ENCODE measurements around the gene CABLES1. TPM values are rescaled to one million over a fixed set of nuclear protein-coding genes. Genes with fewer than 3 reads are reported as not detected.

CABLES1 gene
- total and polyA plus RNA-seq, 3 experiments from 2014 or later: 0.30 to 8.9 (median 8.0) TPM

DNA sequence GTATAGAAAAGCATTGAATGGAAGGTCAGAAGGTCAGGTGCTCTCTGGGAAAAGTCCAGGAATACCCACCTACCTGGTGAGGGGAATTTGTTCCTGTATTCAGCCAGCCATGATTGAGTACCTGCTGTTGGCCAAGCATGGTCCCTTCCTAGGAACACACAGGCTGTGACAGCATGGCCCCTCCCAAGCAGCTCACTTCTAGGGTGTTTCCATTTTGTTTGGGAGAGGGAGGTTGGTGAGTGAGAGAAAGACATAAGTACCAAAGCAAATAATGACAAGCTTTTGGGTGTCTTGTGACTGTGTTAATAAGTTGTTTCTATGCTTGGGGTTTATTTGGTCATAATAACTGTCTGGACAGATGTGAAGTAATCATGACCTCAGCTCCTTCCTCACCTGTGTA is 46.3 kb downstream of the CABLES1 start:
- peaks cover 8 to 16% of the 10 kb centered on the region in 2 donors for H3K27me3 Mint-ChIP-seq
- Histone ChIP-seq H3K36me3 (ENCODE audit: insufficient read depth, low read length) (no peaks in the 10 kb centered on the region), H3K27ac (ENCODE audit: low read depth, low read length) (no peak overlapping the region), H3K4me1 (ENCODE audit: insufficient read depth, low read length) (no peaks in the 10 kb centered on the region), H3K27me3 (ENCODE audit: insufficient read depth, low read length, poor library complexity, severe bottlenecking) (no peaks in the 10 kb centered on the region), H3K4me3 (ENCODE audit: low read length) (no peak overlapping the region), H3K9me3 (ENCODE audit: low read length) (no peaks in the 10 kb centered on the region)
- ChIA-PET CTCF (interaction anchor here (0.9 kb wide), 1 partner anchor 50 kb away, joined by 3 read pairs; no protein-coding TSS in a partner anchor), POLR2A (no interaction called here)
- no peak for DNase-seq
- H3K36me3 Mint-ChIP-seq: no peaks in the 10 kb centered on the region
- peaks cover 3 to 5% (median 4%) of the 10 kb centered on the region in 3 donors for H3K4me1 Mint-ChIP-seq
- no peak overlapping the region for H3K27ac Mint-ChIP-seq
- no peaks in the 10 kb centered on the region for H3K9me3 Mint-ChIP-seq
- H3K4me3 Mint-ChIP-seq: no peak overlapping the region

DNA sequence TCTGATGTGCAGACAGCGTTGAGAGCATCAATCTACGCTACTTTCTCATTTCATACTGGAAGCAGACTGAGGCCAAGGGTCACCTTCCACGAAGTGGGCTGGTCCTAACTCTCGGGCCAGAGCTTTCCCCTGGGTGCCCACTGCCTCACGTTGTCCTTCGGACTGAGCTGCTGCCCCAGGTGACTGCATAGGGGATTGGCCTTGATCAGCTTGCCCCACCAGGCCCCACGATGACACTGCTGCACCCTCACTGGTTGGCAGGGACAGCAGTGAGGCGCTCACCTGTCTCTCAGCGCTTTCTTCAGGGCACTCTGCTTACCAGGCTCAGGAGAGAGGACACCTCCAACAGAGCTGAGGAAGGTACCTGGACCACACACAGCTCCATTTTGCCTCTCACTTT is 47.3 kb downstream of the CABLES1 start:
- Mint-ChIP-seq H3K27ac (no peak overlapping the region), H3K4me1 (peaks cover 3 to 5% (median 4%) of the 10 kb centered on the region in 3 donors)
- no peak overlapping the region for H3K4me3 ChIP-seq (ENCODE audit: low read length)

DNA sequence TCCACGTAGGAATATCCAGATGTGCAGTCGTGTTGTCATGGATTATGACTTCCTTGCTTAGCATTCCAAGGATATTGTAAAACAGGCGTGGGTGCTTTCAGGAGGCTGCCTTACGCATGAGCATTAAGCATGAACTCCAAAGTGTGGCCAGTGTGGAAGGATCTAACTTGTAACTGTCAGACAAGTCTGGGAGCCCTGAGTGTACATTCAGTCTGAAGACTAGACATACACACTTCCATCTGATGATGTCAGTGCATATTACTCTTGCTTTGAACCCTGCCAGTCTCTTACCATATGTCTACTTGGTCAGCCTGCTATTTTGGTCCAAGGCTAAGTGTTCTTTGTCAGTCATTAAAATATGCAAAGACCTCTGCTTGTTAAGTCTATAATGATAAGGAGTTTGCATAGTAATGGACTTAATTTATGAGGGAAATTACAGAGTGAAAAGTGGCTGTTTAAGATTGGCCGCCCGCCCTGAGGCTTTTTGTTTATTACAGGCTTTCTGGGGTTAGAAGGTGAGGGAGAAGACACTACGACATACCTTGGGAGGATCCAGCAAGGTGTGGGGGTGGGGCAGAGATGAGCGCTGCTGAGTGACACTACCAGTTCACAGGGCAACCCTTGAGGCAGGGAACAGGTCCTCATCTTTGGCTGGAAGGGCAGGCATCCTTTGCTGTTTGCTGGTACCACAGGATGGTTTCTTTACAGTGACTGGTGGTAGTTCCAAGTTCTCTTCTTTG is 48.3 kb downstream of the CABLES1 start:
- Histone ChIP-seq H3K36me3 (ENCODE audit: insufficient read depth, low read length) (no peaks in the 10 kb centered on the region), H3K27me3 (ENCODE audit: insufficient read depth, low read length, poor library complexity, severe bottlenecking) (no peaks in the 10 kb centered on the region), H3K9me3 (ENCODE audit: low read length) (no peaks in the 10 kb centered on the region), H3K27ac (ENCODE audit: low read depth, low read length) (no peak overlapping the region), H3K4me3 (ENCODE audit: low read length) (no peak overlapping the region), H3K4me1 (ENCODE audit: insufficient read depth, low read length) (no peaks in the 10 kb centered on the region)
- Mint-ChIP-seq H3K27me3 (peaks cover 1 to 5% of the 10 kb centered on the region in 2 donors), H3K36me3 (no peaks in the 10 kb centered on the region), H3K27ac (no peak overlapping the region), H3K4me3 (no peak overlapping the region), H3K4me1 (peaks cover 3 to 5% (median 4%) of the 10 kb centered on the region in 3 donors), H3K9me3 (no peaks in the 10 kb centered on the region)
- no peak for DNase-seq
- ChIA-PET CTCF (no interaction called here), POLR2A (no interaction called here)

More for the DNA sequence above, 47.3 kb downstream of the CABLES1 start:
- H3K9me3 ChIP-seq (ENCODE audit: low read length): no peaks in the 10 kb centered on the region
- H3K9me3 Mint-ChIP-seq: no peaks in the 10 kb centered on the region
- no peaks in the 10 kb centered on the region for H3K4me1 ChIP-seq (ENCODE audit: insufficient read depth, low read length)
- ChIA-PET CTCF (no interaction called here), POLR2A (no interaction called here)
- DNase-seq: no peak
- no peaks in the 10 kb centered on the region for H3K36me3 ChIP-seq (ENCODE audit: insufficient read depth, low read length)
- no peaks in the 10 kb centered on the region for H3K27me3 ChIP-seq (ENCODE audit: insufficient read depth, low read length, poor library complexity, severe bottlenecking)
- peaks cover 5 to 15% of the 10 kb centered on the region in 2 donors for H3K27me3 Mint-ChIP-seq
- H3K36me3 Mint-ChIP-seq: no peaks in the 10 kb centered on the region
- H3K4me3 Mint-ChIP-seq: no peak overlapping the region
- no peak overlapping the region for H3K27ac ChIP-seq (ENCODE audit: low read depth, low read length)

DNA sequence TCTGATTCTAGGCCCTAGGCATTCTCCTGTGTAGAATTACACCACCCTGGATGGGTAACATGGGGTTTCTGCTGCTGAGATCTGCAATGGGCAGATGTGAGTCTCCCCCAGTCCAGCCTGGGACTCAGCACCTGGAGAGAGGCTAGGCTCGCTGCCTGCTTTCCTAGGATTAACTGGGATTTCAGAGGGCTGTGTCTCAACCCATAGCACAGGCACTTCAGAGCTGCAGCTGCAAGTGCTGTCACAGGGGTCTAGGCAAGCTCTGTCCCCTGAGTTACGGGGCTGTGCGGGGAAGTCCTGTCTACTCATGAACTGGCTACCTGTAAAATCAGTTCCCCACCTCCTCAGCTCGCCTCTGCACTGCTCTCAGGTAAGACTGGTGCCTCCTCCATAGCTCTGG is 51.5 kb downstream of the CABLES1 start:
- peaks cover under 1 to 1% (median 1%) of the 10 kb centered on the region in 3 donors for H3K4me1 Mint-ChIP-seq
- H3K9me3 ChIP-seq (ENCODE audit: low read length): no peaks in the 10 kb centered on the region
- H3K27me3 ChIP-seq (ENCODE audit: insufficient read depth, low read length, poor library complexity, severe bottlenecking): no peaks in the 10 kb centered on the region
- no peak for DNase-seq
- H3K4me3 Mint-ChIP-seq: no peak overlapping the region
- no peaks in the 10 kb centered on the region for H3K4me1 ChIP-seq (ENCODE audit: insufficient read depth, low read length)
- ChIA-PET POLR2A (no interaction called here), CTCF (no interaction called here)
- H3K36me3 ChIP-seq (ENCODE audit: insufficient read depth, low read length): no peaks in the 10 kb centered on the region
- H3K4me3 ChIP-seq (ENCODE audit: low read length): no peak overlapping the region
- no peaks in the 10 kb centered on the region for H3K9me3 Mint-ChIP-seq
- H3K27me3 Mint-ChIP-seq: no peaks in the 10 kb centered on the region
- no peak overlapping the region for H3K27ac ChIP-seq (ENCODE audit: low read depth, low read length)
- H3K36me3 Mint-ChIP-seq: no peaks in the 10 kb centered on the region
- no peak overlapping the region for H3K27ac Mint-ChIP-seq

DNA sequence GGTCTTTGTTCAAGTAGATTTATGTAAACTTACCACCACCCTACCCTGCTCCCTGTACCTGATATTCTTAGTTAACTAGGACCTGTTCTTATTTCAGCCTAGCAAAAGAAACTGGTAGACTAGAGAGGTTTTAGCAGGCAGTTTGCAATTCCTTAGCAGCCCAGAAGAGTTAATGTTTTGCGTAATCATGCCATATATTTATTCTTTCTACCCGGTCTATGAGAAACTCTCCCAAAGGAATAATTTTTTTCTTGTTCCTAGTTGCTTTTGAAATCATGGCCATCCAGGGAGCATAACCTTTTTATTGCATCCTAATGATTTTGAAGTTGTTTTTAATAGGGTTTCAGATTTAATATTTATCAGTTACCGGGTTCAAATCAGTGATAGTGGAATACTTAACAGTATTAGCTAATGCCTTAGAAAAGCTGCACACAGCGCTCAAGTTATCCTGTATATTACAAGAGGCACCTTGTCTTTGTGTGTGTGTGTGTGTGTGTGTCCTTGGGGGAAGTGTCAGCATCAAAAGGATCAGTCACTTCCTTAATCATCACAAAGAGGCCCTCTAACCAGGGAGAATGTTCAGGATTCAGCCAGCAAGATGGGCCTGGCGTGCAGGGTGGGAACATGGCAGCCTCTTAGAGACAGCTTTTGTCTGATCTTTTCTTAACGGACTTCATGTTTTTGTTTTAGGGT is 52.9 kb downstream of the CABLES1 start:
- POLR2A ChIA-PET: no interaction called here
- CTCF ChIA-PET: no interaction called here
- Histone ChIP-seq H3K4me1 (ENCODE audit: insufficient read depth, low read length) (no peaks in the 10 kb centered on the region), H3K27me3 (ENCODE audit: insufficient read depth, low read length, poor library complexity, severe bottlenecking) (no peaks in the 10 kb centered on the region), H3K9me3 (ENCODE audit: low read length) (no peaks in the 10 kb centered on the region), H3K4me3 (ENCODE audit: low read length) (no peak overlapping the region), H3K27ac (ENCODE audit: low read depth, low read length) (no peak overlapping the region), H3K36me3 (ENCODE audit: insufficient read depth, low read length) (no peaks in the 10 kb centered on the region)
- H3K4me1 Mint-ChIP-seq: peaks cover 5% of the 10 kb centered on the region in 3 donors
- DNase-seq: no peak
- H3K36me3 Mint-ChIP-seq: no peaks in the 10 kb centered on the region
- no peaks in the 10 kb centered on the region for H3K27me3 Mint-ChIP-seq
- H3K4me3 Mint-ChIP-seq: no peak overlapping the region
- H3K27ac Mint-ChIP-seq: no peak overlapping the region
- no peaks in the 10 kb centered on the region for H3K9me3 Mint-ChIP-seq

DNA sequence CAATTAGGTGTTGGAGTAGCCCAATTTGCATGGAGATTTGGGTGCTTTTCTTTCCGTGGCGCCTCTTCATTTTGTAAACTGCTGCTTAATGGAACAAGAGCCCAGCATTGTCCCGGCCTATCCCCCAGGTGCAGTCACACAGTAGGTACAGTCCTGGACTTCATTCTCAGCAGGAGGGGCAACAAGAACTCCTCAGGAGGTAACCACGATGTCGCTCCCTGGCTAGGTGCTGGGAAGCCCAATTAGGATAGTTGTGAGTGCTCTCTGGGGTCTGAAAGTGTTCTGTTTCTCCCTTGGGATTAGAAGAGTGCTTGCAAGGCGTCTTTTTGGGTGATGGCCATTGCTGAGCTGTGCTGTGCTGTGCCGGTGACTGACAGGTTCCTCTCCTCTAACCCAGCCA is 53.8 kb downstream of the CABLES1 start:
- POLR2A ChIA-PET: no interaction called here
- Mint-ChIP-seq H3K27ac (no peak overlapping the region), H3K9me3 (no peaks in the 10 kb centered on the region), H3K4me1 (peaks cover 5% of the 10 kb centered on the region in 3 donors), H3K4me3 (no peak overlapping the region), H3K36me3 (no peaks in the 10 kb centered on the region), H3K27me3 (no peaks in the 10 kb centered on the region)
- Histone ChIP-seq H3K27me3 (ENCODE audit: insufficient read depth, low read length, poor library complexity, severe bottlenecking) (no peaks in the 10 kb centered on the region), H3K4me1 (ENCODE audit: insufficient read depth, low read length) (no peaks in the 10 kb centered on the region), H3K9me3 (ENCODE audit: low read length) (no peaks in the 10 kb centered on the region), H3K27ac (ENCODE audit: low read depth, low read length) (no peak overlapping the region), H3K36me3 (ENCODE audit: insufficient read depth, low read length) (no peaks in the 10 kb centered on the region), H3K4me3 (ENCODE audit: low read length) (no peak overlapping the region)
- DNase-seq: no peak
- CTCF ChIA-PET: no interaction called here

DNA sequence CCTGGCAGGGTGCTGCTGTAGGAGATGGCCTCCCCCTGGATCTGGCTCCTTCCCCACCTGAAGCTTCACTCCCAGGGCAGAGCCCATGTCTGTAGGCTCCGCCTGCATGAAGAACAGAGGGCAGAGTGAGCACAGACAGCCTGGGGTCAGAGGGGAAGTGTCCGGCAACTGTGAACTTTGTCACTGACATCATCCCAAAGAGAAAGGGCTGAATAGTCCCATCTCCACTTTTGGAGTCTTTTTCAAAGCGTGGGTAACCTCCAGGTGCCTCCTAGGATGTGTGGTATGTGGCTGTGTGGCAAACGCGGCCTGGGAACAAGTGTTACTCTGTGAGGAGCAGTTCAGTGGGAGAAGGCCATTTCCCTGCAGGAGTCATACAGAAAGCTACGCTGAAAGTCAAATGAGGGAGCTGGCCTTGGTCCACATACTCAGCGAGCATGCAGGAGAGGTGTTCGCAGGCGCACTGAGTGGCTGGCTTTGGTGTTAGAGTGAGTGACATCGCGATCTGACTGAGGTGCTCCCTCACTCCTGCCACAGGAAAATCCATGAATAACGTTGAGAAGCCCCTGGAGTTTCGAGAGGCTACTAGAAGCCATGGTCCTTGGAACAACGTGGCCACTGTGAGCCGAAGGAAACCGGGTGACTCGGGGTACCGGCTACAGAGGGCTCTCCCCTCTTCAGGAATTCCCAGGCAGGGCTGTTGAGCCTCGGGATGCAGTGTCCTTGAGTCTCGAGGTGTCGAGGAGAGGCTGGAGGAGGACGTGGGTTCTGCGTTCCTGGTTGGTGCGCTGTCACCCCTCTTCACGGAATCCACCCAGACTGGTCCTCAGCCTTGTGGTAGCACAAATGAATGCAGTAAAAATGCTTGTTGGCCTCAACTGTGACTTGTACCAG is 54.7 kb downstream of the CABLES1 start:
- CTCF ChIA-PET: no interaction called here
- no peak overlapping the region for H3K4me3 ChIP-seq (ENCODE audit: low read length)
- Mint-ChIP-seq H3K27ac (no peak overlapping the region), H3K27me3 (no peaks in the 10 kb centered on the region), H3K36me3 (no peaks in the 10 kb centered on the region), H3K4me3 (no peak overlapping the region), H3K4me1 (peaks cover 5% of the 10 kb centered on the region in 3 donors), H3K9me3 (no peaks in the 10 kb centered on the region)
- no peaks in the 10 kb centered on the region for H3K36me3 ChIP-seq (ENCODE audit: insufficient read depth, low read length)
- H3K27ac ChIP-seq (ENCODE audit: low read depth, low read length): no peak overlapping the region
- POLR2A ChIA-PET: no interaction called here
- no peaks in the 10 kb centered on the region for H3K9me3 ChIP-seq (ENCODE audit: low read length)
- DNase-seq: no peak
- no peaks in the 10 kb centered on the region for H3K4me1 ChIP-seq (ENCODE audit: insufficient read depth, low read length)
- no peaks in the 10 kb centered on the region for H3K27me3 ChIP-seq (ENCODE audit: insufficient read depth, low read length, poor library complexity, severe bottlenecking)

DNA sequence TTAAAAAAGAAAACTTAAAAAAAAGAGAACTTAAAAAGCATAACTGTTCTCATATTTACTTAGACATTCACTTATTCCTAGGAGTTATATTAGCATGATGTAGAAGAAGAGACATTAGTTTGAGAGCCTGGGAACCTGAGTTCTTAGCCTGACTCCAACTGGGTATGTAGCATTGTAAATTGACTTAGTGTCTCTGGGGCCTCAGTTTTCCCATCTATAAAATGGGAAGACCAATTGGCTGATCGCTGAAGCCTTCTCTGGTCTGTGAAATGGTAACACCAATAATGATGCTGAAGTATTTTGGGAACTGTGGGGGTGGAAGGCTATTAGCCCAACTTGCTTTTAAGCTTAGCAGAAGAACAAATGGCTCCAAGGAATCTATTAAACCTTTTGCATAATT is 55.9 kb downstream of the CABLES1 start:
- Mint-ChIP-seq H3K36me3 (no peaks in the 10 kb centered on the region), H3K27ac (no peak overlapping the region), H3K27me3 (peaks cover 0 to 4% of the 10 kb centered on the region in 2 donors), H3K4me3 (no peak overlapping the region), H3K9me3 (no peaks in the 10 kb centered on the region), H3K4me1 (peaks cover 5% of the 10 kb centered on the region in 3 donors)
- H3K4me3 ChIP-seq (ENCODE audit: low read length): no peak overlapping the region
- no peaks in the 10 kb centered on the region for H3K4me1 ChIP-seq (ENCODE audit: insufficient read depth, low read length)
- H3K27ac ChIP-seq (ENCODE audit: low read depth, low read length): no peak overlapping the region
- CTCF ChIA-PET: no interaction called here
- H3K27me3 ChIP-seq (ENCODE audit: insufficient read depth, low read length, poor library complexity, severe bottlenecking): no peaks in the 10 kb centered on the region
- POLR2A ChIA-PET: no interaction called here
- H3K9me3 ChIP-seq (ENCODE audit: low read length): no peaks in the 10 kb centered on the region
- no peaks in the 10 kb centered on the region for H3K36me3 ChIP-seq (ENCODE audit: insufficient read depth, low read length)
- DNase-seq: no peak

Measured in CD8-positive, alpha-beta memory T cell (primary cell).